ENCODE results near the gene ATXN7L1.

The ATXN7L1 gene

GRCh38 chr7:105913947-105914346, 37.5 kb upstream of the ATXN7L1 start:
- TF ChIP-seq, protein P1, sequence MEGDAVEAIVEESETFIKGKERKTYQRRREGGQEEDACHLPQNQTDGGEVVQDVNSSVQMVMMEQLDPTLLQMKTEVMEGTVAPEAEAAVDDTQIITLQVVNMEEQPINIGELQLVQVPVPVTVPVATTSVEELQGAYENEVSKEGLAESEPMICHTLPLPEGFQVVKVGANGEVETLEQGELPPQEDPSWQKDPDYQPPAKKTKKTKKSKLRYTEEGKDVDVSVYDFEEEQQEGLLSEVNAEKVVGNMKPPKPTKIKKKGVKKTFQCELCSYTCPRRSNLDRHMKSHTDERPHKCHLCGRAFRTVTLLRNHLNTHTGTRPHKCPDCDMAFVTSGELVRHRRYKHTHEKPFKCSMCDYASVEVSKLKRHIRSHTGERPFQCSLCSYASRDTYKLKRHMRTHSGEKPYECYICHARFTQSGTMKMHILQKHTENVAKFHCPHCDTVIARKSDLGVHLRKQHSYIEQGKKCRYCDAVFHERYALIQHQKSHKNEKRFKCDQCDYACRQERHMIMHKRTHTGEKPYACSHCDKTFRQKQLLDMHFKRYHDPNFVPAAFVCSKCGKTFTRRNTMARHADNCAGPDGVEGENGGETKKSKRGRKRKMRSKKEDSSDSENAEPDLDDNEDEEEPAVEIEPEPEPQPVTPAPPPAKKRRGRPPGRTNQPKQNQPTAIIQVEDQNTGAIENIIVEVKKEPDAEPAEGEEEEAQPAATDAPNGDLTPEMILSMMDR (IDR thresholded peaks at IDR 0.05; ENCODE audit: control extremely low read depth, extremely low read depth, low read depth, missing control alignments), result no peak
- no peak for DNase-seq (ENCODE audit: extremely low spot score)
- CTCF ChIA-PET, result no interaction called here
- POLR2A ChIA-PET, result no interaction called here

GRCh38 chr7:105911961-105912575, 35.7 kb upstream of the ATXN7L1 start:
- no peak for DNase-seq (ENCODE audit: extremely low spot score)
- CTCF ChIA-PET, result interaction anchor here (1.1 kb wide), 1 partner anchor 20 kb away, joined by 3 read pairs; no protein-coding TSS in a partner anchor
- TF ChIP-seq, protein P1 (IDR thresholded peaks at IDR 0.05; ENCODE audit: control extremely low read depth, extremely low read depth, low read depth, missing control alignments), result no peak
- POLR2A ChIA-PET, result no interaction called here

GRCh38 chr7:105910172-105910571, 33.8 kb upstream of the ATXN7L1 start:
- ChIA-PET CTCF (no interaction called here), POLR2A (no interaction called here)
- TF ChIP-seq, protein P1 (IDR thresholded peaks at IDR 0.05; ENCODE audit: control extremely low read depth, extremely low read depth, low read depth, missing control alignments), result no peak

DNA sequence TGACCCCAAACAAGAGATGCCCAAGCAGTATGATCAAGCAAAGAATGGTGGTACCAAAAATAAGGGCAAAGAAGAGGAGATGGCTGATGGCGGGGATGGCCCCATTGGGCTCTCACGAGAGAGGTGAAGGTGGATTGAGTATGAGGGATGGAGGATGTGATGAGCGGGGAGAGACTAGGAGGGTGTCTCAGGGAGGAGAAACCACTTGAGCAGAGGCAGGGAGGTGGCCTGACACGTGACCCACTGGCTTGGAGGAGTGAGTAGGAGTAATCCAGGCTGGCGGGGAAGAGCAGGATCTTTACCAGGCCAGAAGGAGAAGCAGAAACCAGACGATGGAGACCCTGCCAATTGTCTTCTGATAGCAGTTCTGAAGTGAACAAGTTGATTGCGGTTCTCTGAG, 33.3 kb upstream of the ATXN7L1 start:
- POLR2A ChIA-PET, result no interaction called here
- TF ChIP-seq, protein P1 (IDR thresholded peaks at IDR 0.05; ENCODE audit: control extremely low read depth, extremely low read depth, low read depth, missing control alignments), result no peak
- CTCF ChIA-PET, result no interaction called here
- DNase-seq (ENCODE audit: extremely low spot score), result no peak

More at GRCh38 chr7:105910172-105910571, 33.8 kb upstream of the ATXN7L1 start:
- no peak for DNase-seq (ENCODE audit: extremely low spot score)

DNA sequence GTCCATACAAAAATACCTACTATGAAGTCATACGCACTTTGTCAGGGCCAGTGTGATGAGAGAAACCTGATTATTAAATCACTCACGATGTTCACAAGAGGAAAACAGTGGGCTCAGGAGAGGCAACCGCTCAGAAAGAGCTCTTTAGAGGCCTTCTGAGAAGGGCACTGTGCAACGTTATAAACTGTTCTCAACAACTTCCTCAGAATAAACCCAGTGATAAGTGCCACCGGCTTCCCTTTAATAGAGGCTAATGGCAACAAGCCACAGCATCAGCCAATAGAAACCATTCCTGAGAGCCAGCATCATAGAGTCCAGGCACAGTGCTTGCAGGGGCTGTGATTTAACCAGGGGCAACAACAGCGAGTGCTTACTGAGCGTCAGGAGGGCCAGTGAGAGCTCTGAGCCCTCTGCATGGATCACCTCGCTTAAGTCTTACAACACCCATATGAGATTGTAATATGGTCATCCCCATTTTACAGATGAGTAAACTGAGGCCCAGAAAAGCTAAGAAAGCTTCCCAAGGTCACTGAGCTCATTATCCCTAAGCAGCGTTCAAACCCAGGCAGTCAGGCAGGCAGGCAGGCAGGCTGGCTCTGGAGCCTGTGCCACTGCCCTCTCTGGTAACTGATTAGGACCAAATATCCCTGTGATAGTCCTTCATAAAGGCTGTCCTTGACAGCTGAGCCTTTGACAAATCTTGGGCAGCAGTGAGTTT, 30.9 kb upstream of the ATXN7L1 start:
- ChIA-PET POLR2A (no interaction called here), CTCF (no interaction called here)
- no peak for DNase-seq (ENCODE audit: extremely low spot score)
- TF ChIP-seq, protein P1 (IDR thresholded peaks at IDR 0.05; ENCODE audit: control extremely low read depth, extremely low read depth, low read depth, missing control alignments), result no peak

DNA sequence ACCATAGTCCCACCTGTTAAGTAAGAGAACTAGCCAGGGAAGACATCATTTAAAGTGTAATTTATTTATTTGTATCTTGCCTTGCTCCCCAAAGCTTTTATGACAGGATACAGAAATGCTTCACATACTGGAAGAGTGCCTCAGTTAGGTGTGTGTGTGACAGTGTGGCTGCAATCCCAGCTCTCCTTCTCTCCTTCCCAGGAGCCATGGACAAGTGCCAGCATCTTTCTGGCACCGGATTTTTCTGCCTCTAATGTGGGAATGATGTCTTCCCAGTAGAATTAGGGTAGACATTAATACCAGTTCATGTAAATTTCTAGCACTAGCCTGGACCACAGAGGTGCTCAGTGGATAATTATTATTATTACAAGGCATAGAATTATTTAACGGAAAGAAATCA, 30.3 kb upstream of the ATXN7L1 start:
- DNase-seq (ENCODE audit: extremely low spot score), result no peak
- TF ChIP-seq, protein P1 (IDR thresholded peaks at IDR 0.05; ENCODE audit: control extremely low read depth, extremely low read depth, low read depth, missing control alignments), result no peak
- POLR2A ChIA-PET, result no interaction called here

More for the DNA sequence above, 30.3 kb upstream of the ATXN7L1 start:
- CTCF ChIA-PET, result interaction anchor here (1.3 kb wide), 1 partner anchor 10 kb away, joined by 3 read pairs; no protein-coding TSS in a partner anchor

Measured in GM10248 (cell line).